ENCODE results near the gene KIF18A.
"Not testable (repeated sequence)": the region's sequence is repeated elsewhere in the genome, so short reads cannot be mapped to it uniquely, and the experiment has no call there.

KIF18A gene

GRCh38 chr11:28106353-28107043 lies 1.5 kb downstream of the KIF18A start:
- no peak for DNase-seq

GRCh38 chr11:28105869-28106268 lies 2.1 kb downstream of the KIF18A start:
- DNase-seq: no peak

DNA sequence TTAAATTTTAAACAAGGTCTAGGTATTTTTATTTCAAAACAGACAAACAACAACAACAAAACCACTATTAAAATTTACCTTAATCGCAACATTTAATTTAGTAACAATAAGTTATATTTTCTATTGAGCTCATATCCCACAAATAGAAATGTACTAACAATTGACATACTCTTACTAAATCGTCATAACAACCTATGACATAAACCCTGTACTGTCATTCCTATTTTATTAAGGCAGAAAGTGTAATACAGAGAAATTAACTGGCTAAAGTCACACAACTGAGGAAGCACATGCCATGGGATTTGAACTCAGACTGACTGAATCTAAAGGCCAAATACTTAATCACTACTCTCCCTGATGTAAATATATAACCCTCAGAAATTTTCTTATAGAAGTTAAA lies 3.0 kb downstream of the KIF18A start:
- DNase-seq: no peak

DNA sequence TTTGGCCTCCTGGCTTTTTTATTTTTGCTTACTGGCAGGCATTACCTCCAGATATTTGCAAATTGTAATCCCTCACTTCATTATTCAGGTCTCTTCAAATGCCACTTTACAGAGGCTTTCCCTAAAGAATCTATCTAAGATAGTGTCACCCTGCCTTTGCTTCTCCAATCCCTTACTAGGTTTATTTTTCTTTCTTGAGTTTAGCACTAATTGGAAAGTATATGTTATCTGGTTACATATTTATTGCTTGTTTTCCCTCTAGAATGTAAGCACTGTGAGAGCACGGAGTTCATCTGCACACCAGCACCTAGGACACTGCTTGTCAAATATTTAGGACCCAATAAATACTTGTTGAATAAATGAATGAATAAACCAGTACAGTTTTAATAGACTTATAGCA lies 3.5 kb downstream of the KIF18A start:
- no peak for DNase-seq

- not testable (repeated sequence) for DNase-seq
Measured at GRCh38 chr11:28102300-28102699, 5.7 kb downstream of the KIF18A start.

GRCh38 chr11:28100665-28101064 lies 7.3 kb downstream of the KIF18A start:
- no peak for DNase-seq

- DNase-seq: no peak
Measured at GRCh38 chr11:28099715-28100114, 8.2 kb downstream of the KIF18A start.

GRCh38 chr11:28098257-28098656 lies 9.7 kb downstream of the KIF18A start:
- no peak for DNase-seq

DNA sequence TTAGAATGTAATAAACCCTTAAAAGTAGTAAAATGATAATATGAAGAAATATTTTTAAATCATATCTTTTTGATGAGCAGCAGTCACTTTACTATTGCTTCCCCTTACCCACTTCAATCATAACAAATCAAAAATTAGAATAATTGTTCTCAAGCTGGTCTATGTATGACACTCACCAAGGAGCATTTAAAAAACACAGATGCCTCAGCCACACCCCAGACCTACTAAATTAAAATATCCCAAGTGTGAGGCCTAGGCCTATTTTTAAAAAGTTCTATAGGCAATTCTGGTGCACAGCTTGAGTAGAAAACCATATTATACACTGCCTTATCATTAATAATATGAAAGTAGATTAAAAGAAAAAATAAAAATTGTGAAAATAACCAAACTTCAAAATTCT lies 15.2 kb downstream of the KIF18A start:
- no peak for DNase-seq

- no peak for DNase-seq
Measured at GRCh38 chr11:28090052-28090749, 17.8 kb downstream of the KIF18A start.

GRCh38 chr11:28089378-28089777 lies 18.6 kb downstream of the KIF18A start:
- DNase-seq: no peak

- not testable (repeated sequence) for DNase-seq
Measured at GRCh38 chr11:28087693-28088092, 20.3 kb downstream of the KIF18A start.

DNA sequence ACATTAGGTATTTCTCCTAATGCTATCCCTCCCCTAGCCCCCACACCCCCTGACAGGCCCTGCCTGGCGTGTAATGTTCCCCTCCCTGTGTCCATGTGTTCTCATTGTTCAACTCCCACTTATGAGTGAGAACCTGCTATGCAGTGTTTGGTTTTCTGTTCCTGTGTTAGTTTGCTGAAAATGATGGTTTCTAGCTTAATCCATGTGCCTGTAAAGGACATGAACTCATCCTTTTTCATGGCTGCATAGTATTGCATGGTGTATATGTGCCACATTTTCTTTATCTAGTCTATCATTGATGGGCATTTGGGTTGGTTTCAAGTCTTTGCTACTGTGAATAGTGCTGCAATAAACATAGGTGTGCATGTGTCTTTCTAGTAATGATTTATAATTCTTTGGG lies 20.8 kb downstream of the KIF18A start:
- not testable (repeated sequence) for DNase-seq

- no peak for DNase-seq
Measured at GRCh38 chr11:28086569-28086968, 21.4 kb downstream of the KIF18A start.

GRCh38 chr11:28083118-28083517 lies 24.8 kb downstream of the KIF18A start:
- no peak for DNase-seq

DNA sequence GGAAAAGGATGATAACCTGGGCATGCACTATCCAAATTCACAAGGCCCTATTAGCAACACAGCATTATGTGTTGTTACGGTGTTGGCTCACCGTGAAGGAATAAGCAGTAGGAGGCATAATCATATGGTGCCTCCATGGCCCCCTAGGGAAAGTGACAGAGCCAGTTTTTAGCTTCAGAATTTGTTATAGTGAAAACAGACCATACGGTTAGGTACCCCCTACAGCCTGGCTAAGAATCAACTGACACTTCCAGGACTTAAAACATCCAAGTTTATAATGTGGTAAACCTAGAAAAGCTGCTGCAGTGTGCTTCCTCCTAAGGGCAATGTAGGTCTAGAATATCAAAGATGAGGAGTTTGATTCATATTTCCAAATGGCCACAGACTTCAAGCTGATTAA lies 30.4 kb downstream of the KIF18A start:
- no peak for DNase-seq

DNA sequence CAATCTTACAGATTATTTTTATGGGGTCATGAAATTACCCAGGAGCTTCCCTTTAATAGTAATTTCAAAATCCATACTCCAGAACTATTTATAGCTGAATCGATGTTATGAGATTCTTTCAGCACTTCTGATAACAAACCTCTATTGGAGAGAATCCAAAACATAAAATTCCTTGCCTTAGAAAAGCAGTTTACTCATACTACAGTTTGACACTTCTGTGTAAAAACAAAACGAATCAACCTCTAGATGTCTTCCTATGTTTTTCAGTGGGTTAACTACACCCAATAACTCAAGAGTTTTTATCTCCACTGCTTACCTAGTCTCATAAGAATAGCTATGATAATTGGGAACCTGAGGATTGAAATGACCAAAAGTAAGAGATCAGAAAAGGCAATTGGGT lies 35.6 kb downstream of the KIF18A start:
- DNase-seq: no peak

DNA sequence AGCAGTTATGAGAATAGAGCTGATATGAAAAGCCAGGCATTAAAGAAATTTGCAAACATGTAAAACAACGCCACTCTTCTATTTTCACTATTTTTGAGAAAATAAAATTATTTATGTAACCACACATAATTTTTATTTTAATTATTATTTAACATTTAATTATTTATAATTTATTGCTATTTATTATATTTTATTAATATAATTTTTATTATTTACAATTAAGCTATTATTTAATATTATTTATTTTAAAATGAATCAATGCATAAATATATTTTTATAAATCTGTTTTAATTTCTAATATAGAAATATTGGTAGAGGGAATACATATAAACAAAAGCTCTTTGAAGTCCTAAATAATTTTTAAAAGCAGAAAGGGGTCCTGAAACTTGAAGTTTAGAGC lies 36.7 kb downstream of the KIF18A start:
- DNase-seq: no peak

DNA sequence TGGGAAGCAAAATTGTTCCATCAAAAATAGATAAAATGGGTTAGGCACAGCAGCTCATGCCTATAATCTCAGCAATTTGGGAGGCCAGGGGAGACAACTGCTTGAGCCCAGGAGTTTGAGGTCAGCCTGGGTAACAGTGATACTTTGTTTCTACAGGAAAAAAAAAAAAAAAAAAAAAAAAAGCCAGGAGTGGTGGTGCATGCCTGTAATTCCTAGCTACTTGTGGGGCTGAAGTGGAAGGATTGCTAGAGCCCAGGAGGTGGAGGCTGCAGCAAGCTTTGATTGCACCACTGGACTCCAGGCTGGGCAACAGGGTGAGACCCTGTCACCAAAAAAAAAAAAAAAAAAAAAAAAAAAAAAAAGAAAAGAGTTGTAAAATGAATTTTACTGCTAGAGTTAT lies 49.6 kb downstream of the KIF18A start:
- no peak for DNase-seq

- no peak for DNase-seq
Measured at GRCh38 chr11:28054821-28055220, 53.1 kb downstream of the KIF18A start.

GRCh38 chr11:28049338-28050216 lies 58.4 kb downstream of the KIF18A start:
- no peak for DNase-seq

DNA sequence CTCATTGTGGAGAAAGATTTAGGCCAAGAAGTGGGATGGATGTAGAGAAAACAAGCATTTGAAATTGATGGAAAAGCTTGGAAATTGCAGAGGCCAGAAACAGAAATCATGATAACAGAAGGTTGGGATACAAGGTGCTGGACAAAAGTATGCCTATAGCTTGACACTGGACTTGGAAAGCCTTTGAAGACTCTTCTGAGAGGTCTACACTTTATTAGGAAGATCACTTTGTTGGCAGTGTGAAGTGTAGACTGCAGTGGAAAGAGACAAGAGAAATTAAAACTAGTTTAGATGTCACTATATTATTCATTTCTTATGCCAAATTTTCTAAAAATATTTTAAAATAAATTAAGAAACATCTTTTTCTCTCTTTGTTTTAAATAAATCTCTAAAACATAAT lies 59.1 kb downstream of the KIF18A start:
- no peak for DNase-seq

- no peak for DNase-seq
Measured at GRCh38 chr11:28043930-28044709, 63.8 kb downstream of the KIF18A start.
